Right lobe of liver (tissue), 6 donors: ENCODE results near the gene NCAPG. TPM values are rescaled to one million over a fixed set of nuclear protein-coding genes. Genes with fewer than 3 reads are reported as not detected.

Experiments
- ATAC-seq, 4 donors: fragments of 200-7000 bp; cut with Tn5 transposase; one replicate each; pipeline ENCODE4 v1.9.1; 2020; ENCODE audit warnings: mild to moderate bottlenecking in 4 of 4, moderate library complexity in 4 of 4
- DNase-seq, 3 donors: peaks; one replicate each; pipeline ENCODE4 v3.0.0-alpha.2; 2020
- H3K27ac ChIP-seq, 3 donors: fragments of 200-600 bp; one replicate each; pipeline ENCODE4 v1.8.0; 2022
- H3K27me3 ChIP-seq, 2 donors: fragments of 200-600 bp; one replicate each; pipeline ENCODE4 v1.8.0; 2022
- H3K36me3 ChIP-seq, 4 donors: fragments of 200-600 bp; sonication (generic) in 1 of 4; one replicate each; pipeline versions ENCODE4 v1.5.1 to v1.8.0; 2017 to 2022; ENCODE audit warnings: control low read depth in 1 of 4
- H3K4me1 ChIP-seq, 4 donors: fragments of 200-600 bp; sonication (generic) in 1 of 4; one replicate each; pipeline versions ENCODE4 v1.5.1 to v1.8.0; 2017 to 2022; ENCODE audit warnings: control low read depth in 1 of 4
- H3K4me3 ChIP-seq, 3 donors: fragments of 200-600 bp; one replicate each; pipeline ENCODE4 v1.8.0; 2022
- H3K9me3 ChIP-seq, 4 donors: fragments of 200-600 bp; sonication (generic) in 1 of 4; one replicate each; pipeline versions ENCODE4 v1.5.1 to v1.8.0; 2017 to 2022; ENCODE audit warnings: control low read depth in 1 of 4
- POLR2A ChIP-seq: fragments of 450-650 bp; IDR thresholded peaks from one replicate; pipeline ENCODE4 v1.6.1; 2017; ENCODE audit warnings: antibody characterized with exemption, mild to moderate bottlenecking
- WGBS: methylation state at CpG from one replicate; pipeline ENCODE4 v1.1.6; 2018; ENCODE audit warnings: low coverage, low lambda C conversion rate; ENCODE audit not compliant: insufficient coverage; ENCODE audit errors: missing lambda C conversion rate; 5-methylcytosine and 5-hydroxymethylcytosine counted together
- intact Hi-C, 2 donors: fragments of 100-400 bp; cut with DNase I; formaldehyde crosslinking; loops; one replicate each; pipeline versions ENCODE4 v1.11.2 to v1.14.1; 2022
- total RNA-seq, 6 experiments: library from RNA; depleted of rRNA in 2 of 6; stranded (reverse); fragments of >200 nt in 2 of 6; fragmentation: NEBNext Ultra II Directional in 3 of 6; extraction: Animal tissue kit (Norgen Biotek cat#: 25700) in 3 of 6; gene quantifications; one replicate each; pipeline versions ENCODE4 v1.1.0 to v1.2.4, GENCODE V29; 2016 to 2023
- TF ChIP-seq, protein P1 (sequence below), 4 donors: fragments of 200-600 bp in 3 of 4; fragments of 450-650 bp in 1 of 4; IDR thresholded peaks; one replicate each; pipeline versions ENCODE4 v1.5.1 to v1.8.0; 2016 to 2022; ENCODE audit warnings: antibody characterized with exemption in 4 of 4, mild to moderate bottlenecking in 2 of 4
- donor health status: DM: no; HTN: yes; CAD: no.
- donor health status: DM: no; HTN: no; CAD: no.
- donor health status: DM: no; HTN: no; CAD: no.
- donor health status: DM: no; HTN: yes; CAD: no.
- donor health status: DM: no; HTN: yes; CAD: no.

NCAPG gene
- total RNA-seq, 6 experiments from 2014 or later: 0.44 to 2.5 (median 1.3) TPM; not detected in 1

DNA sequence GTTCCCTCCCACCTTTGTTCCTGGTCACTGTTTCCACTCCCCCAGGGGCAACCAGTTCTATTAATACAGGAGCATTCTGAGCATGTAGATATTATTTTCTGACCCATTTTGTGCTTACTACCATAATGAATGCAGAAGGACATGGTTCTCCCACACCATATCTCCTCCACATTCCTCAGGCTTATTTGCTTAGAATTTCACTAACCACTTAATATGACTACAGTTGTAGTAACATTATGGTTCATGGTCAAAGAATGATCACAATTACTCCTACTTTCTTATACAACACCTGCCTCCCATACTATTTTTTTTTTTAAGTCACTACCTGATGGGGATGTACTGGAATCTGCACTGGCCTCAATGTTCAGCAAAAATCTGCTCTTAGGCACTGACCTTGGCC, 21.8 kb upstream of the NCAPG start:
- ATAC-seq (no peak), DNase-seq (no peak)
- intact Hi-C loops: no loop called here
- Histone ChIP-seq H3K27me3 (no peaks in the 10 kb centered on the region), H3K27ac (no peak overlapping the region), H3K9me3 (no peaks in the 10 kb centered on the region), H3K4me1 (no peaks in the 10 kb centered on the region), H3K36me3 (peaks cover 0 to 2% (median 0%) of the 10 kb centered on the region in 4 donors), H3K4me3 (no peak overlapping the region)
- TF ChIP-seq, protein P1, sequence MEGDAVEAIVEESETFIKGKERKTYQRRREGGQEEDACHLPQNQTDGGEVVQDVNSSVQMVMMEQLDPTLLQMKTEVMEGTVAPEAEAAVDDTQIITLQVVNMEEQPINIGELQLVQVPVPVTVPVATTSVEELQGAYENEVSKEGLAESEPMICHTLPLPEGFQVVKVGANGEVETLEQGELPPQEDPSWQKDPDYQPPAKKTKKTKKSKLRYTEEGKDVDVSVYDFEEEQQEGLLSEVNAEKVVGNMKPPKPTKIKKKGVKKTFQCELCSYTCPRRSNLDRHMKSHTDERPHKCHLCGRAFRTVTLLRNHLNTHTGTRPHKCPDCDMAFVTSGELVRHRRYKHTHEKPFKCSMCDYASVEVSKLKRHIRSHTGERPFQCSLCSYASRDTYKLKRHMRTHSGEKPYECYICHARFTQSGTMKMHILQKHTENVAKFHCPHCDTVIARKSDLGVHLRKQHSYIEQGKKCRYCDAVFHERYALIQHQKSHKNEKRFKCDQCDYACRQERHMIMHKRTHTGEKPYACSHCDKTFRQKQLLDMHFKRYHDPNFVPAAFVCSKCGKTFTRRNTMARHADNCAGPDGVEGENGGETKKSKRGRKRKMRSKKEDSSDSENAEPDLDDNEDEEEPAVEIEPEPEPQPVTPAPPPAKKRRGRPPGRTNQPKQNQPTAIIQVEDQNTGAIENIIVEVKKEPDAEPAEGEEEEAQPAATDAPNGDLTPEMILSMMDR (IDR thresholded peaks at IDR 0.05): no peak
- TF ChIP-seq POLR2A: no peak

DNA sequence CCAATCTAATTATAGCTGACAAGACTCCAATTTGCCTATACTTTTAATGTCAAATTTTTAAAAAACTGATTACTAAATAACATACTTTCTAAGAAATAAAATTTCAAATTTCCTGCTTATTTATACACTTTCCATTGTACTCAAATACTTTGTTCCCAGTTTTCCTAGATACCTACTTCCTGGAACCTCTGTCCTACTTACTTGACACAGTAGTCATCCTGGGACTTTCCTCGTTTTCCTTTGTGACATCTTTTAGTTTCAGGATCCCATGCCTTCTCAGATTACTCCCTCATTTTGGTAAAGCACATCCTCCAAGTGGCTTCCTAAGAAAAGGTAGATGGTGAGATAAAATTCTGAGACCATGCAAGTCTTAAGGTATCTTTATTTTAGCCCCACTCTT, 16.0 kb upstream of the NCAPG start:
- peaks cover 0 to 4% (median 0%) of the 10 kb centered on the region in 4 donors for H3K36me3 ChIP-seq
- H3K27ac ChIP-seq: no peak overlapping the region
- TF ChIP-seq, protein P1 (IDR thresholded peaks at IDR 0.05): no peak
- no peak for TF ChIP-seq POLR2A
- no peaks in the 10 kb centered on the region for H3K27me3 ChIP-seq
- WGBS: 73% methylated on average over 1 of the region's 1 CpG
- no peak for DNase-seq
- intact Hi-C loops: no loop called here
- H3K4me3 ChIP-seq: no peak overlapping the region
- no peaks in the 10 kb centered on the region for H3K9me3 ChIP-seq
- ATAC-seq: no peak
- no peaks in the 10 kb centered on the region for H3K4me1 ChIP-seq

DNA sequence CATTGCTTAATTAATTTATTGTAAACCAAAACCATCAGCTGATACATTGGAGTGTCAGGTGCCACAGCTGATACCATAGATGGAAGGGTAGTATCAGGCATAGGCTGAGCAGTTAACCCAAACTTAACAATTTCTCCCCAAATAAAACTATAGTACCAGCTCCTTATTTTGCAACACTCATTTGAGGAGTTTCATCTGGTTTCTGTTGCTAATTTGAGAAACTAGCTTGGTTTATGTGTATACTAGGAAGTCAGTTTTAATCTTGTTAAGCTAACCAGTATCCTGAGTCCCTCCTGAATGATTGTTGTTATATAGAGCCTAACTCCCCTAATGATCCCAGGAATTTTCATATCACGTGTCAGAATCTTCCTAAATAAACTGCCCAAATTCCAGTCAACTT, 13.0 kb upstream of the NCAPG start:
- TF ChIP-seq, protein P1 (IDR thresholded peaks at IDR 0.05): no peak
- TF ChIP-seq POLR2A: no peak
- intact Hi-C loops: no loop called here
- Histone ChIP-seq H3K4me1 (no peaks in the 10 kb centered on the region), H3K27ac (no peak overlapping the region), H3K36me3 (peaks cover 0 to 9% (median 0%) of the 10 kb centered on the region in 4 donors), H3K27me3 (no peaks in the 10 kb centered on the region), H3K9me3 (no peaks in the 10 kb centered on the region), H3K4me3 (no peak overlapping the region)
- 100% methylated on average over 1 of the region's 1 CpG for WGBS
- ATAC-seq (no peak), DNase-seq (no peak)

DNA sequence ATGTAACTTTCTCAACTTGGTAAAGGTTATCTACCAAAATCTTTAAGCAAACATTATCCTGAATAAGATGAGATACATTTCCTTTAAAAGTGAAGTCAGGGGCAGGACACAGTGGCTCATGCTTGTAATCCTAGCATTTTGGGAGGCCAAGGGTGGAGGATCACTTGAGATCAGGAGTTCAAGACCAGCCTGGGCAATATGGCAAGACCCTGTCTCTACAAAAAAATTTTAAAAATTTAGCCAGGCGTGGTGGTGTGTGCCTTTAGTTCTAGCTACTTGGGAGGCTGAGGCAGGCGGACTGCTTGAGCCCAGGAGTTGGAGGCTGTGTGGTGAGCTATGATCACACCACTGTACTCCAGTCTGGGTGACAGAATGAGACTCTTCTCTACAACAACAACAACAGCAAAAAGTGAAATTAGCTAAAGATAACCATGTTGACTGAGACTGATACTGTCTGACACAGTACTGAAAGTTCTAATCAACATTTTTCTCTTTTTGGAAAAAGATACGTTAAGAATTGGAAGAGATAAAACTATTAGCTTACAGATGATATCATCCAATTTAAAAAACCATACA, 5.1 kb upstream of the NCAPG start:
- H3K27ac ChIP-seq: no peak overlapping the region
- intact Hi-C loops: no loop called here
- peaks cover 0 to 24% (median 6%) of the 10 kb centered on the region in 4 donors for H3K36me3 ChIP-seq
- ATAC-seq (no peak), DNase-seq (no peak)
- H3K4me1 ChIP-seq: peaks cover 0 to 26% (median 12%) of the 10 kb centered on the region in 4 donors
- TF ChIP-seq POLR2A: no peak
- TF ChIP-seq, protein P1 (IDR thresholded peaks at IDR 0.05): no peak
- no peak overlapping the region for H3K4me3 ChIP-seq
- no peaks in the 10 kb centered on the region for H3K9me3 ChIP-seq
- H3K27me3 ChIP-seq: no peaks in the 10 kb centered on the region
- 85% methylated on average over 3 of the region's 3 CpGs for WGBS

DNA sequence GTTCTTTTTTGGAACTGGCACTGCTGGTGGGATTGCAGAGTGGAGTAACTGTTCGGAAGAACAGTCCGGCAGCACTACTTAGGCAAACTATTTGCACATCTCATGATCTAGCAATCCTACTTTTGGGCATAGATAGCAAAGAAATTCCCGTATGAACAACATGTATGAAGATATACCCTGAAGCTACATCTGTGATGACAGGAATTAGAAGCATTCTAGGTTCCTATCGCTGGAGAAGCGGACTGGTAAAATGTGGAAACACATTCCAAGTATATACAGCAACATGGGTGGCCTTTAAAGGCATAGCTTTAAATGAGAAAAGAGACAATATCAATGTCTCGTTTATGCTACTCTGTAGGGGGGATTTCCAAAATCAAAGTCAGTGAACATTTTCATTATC, 3.3 kb upstream of the NCAPG start:
- H3K27ac ChIP-seq: no peak overlapping the region
- H3K4me3 ChIP-seq: no peak overlapping the region
- no peak for DNase-seq
- peaks cover 0 to 26% (median 14%) of the 10 kb centered on the region in 4 donors for H3K4me1 ChIP-seq
- ATAC-seq: no peak
- H3K36me3 ChIP-seq: peaks cover 0 to 22% (median 6%) of the 10 kb centered on the region in 4 donors
- TF ChIP-seq POLR2A: no peak
- TF ChIP-seq, protein P1 (IDR thresholded peaks at IDR 0.05): no peak
- H3K9me3 ChIP-seq: no peaks in the 10 kb centered on the region
- no peaks in the 10 kb centered on the region for H3K27me3 ChIP-seq
- 56% methylated on average over 6 of the region's 6 CpGs for WGBS
- intact Hi-C loops: no loop called here
